Nephron progenitor cell (in vitro differentiated cells): ENCODE results near the gene MYADM.
A peak's percentile ranks its signal among the peaks of the same experiment; 100 is the strongest.

ENCODE experiments used
- DNase-seq: peaks from one replicate; pipeline ENCODE4 v3.0.0; 2021
- H3K27ac Mint-ChIP-seq: 2 replicates; pipeline ENCODE4 v1.8.0; 2021; ENCODE audit warnings: mild to moderate bottlenecking, moderate library complexity, mixed read lengths
- H3K27me3 Mint-ChIP-seq: 2 replicates; pipeline ENCODE4 v1.8.0; 2021; ENCODE audit warnings: mild to moderate bottlenecking, low read depth, mixed read lengths; ENCODE audit not compliant: poor library complexity
- H3K36me3 Mint-ChIP-seq: 2 replicates; pipeline ENCODE4 v1.8.0; 2021; ENCODE audit warnings: low read depth, mixed read lengths
- H3K4me1 Mint-ChIP-seq: 2 replicates; pipeline ENCODE4 v1.8.0; 2021; ENCODE audit warnings: mixed read lengths
- H3K4me3 Mint-ChIP-seq: 2 replicates; pipeline ENCODE4 v1.8.0; 2021; ENCODE audit warnings: mild to moderate bottlenecking, moderate library complexity, mixed read lengths
- H3K9me3 Mint-ChIP-seq: 2 replicates; pipeline ENCODE4 v1.8.0; 2021; ENCODE audit warnings: mild to moderate bottlenecking, moderate library complexity, mixed read lengths
- TF ChIP-seq, protein P1 (sequence below): fragments of 200-600 bp; sonication (generic); IDR thresholded peaks from 2 replicates; pipeline ENCODE4 v1.5.0; 2021; ENCODE audit warnings: antibody characterized with exemption

Gene MYADM

DNA sequence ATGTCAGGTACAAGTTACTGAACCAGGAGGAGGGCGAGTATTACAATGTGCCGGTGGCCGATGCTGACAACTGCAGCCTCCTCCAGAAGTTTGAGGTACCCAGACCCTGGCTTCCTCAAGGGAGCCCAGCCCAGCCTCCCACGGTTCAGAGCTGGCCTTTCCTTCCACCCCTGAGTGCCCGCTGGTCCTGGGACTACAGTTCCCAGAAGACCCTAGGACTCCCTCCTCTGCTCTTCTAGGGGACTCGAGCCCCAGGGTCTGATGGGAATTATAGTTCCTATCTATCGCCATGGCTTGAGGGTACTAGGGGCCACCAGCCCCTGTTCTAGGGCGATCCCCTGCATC, 25.3 kb downstream of the MYADM start:
- TF ChIP-seq, protein P1, sequence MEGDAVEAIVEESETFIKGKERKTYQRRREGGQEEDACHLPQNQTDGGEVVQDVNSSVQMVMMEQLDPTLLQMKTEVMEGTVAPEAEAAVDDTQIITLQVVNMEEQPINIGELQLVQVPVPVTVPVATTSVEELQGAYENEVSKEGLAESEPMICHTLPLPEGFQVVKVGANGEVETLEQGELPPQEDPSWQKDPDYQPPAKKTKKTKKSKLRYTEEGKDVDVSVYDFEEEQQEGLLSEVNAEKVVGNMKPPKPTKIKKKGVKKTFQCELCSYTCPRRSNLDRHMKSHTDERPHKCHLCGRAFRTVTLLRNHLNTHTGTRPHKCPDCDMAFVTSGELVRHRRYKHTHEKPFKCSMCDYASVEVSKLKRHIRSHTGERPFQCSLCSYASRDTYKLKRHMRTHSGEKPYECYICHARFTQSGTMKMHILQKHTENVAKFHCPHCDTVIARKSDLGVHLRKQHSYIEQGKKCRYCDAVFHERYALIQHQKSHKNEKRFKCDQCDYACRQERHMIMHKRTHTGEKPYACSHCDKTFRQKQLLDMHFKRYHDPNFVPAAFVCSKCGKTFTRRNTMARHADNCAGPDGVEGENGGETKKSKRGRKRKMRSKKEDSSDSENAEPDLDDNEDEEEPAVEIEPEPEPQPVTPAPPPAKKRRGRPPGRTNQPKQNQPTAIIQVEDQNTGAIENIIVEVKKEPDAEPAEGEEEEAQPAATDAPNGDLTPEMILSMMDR = no peak
- peaks cover 28% of the 10 kb centered on the region for H3K4me1 Mint-ChIP-seq
- peaks cover 46% of the 10 kb centered on the region for H3K27me3 Mint-ChIP-seq
- H3K9me3 Mint-ChIP-seq = no peaks in the 10 kb centered on the region
- no peak overlapping the region for H3K4me3 Mint-ChIP-seq
- H3K27ac Mint-ChIP-seq = no peak overlapping the region
- peak; percentile 56 for DNase-seq
- H3K36me3 Mint-ChIP-seq = no peaks in the 10 kb centered on the region

DNA sequence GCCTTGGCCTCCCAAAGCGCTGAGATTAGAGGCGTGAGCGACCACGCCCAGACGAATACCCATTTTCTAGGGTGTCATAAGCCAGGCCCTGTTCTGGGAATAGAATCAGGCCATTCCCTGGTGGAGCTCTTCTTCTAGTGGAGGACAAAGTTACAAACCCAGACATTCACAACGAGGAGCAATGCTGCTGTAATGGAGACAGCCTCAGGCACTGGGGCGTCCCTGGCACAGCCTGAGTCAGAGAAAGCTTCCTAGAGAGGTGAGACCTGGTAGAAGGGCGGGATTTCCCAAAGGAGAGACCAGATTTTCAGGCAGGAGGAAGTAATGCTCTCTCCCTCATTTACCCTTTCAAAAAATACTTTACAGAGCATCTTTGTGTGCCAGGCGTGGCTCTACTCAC, 27.0 kb downstream of the MYADM start:
- H3K9me3 Mint-ChIP-seq = no peaks in the 10 kb centered on the region
- no peaks in the 10 kb centered on the region for H3K36me3 Mint-ChIP-seq
- H3K4me3 Mint-ChIP-seq = no peak overlapping the region
- DNase-seq = no peak
- H3K27ac Mint-ChIP-seq = no peak overlapping the region
- peaks cover 58% of the 10 kb centered on the region for H3K27me3 Mint-ChIP-seq
- TF ChIP-seq, protein P1 = no peak
- H3K4me1 Mint-ChIP-seq = peaks cover 36% of the 10 kb centered on the region

DNA sequence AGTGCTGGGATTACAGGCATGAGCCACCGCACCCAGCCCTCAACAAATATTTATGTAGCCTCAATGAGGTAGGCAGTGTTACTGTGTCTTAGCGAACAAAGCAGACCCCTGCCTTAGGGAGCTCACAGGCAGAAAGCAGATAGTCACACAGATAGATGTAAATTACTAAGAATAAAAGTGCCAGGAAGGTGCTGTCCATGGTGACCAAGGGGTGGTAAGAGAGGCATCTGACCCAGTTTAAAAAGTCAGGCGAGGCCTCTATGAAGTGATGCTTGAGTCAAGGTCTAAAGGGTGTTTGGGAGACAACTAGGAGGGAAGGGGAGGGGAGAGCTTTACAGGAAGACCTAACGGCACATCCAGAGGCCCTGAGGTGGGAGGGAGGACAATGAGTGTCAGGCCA, 29.0 kb downstream of the MYADM start:
- Mint-ChIP-seq H3K4me3 (no peak overlapping the region), H3K4me1 (peaks cover 29% of the 10 kb centered on the region), H3K9me3 (no peaks in the 10 kb centered on the region), H3K27ac (no peak overlapping the region), H3K27me3 (peaks cover 60% of the 10 kb centered on the region), H3K36me3 (no peaks in the 10 kb centered on the region)
- no peak for DNase-seq
- TF ChIP-seq, protein P1 = no peak

DNA sequence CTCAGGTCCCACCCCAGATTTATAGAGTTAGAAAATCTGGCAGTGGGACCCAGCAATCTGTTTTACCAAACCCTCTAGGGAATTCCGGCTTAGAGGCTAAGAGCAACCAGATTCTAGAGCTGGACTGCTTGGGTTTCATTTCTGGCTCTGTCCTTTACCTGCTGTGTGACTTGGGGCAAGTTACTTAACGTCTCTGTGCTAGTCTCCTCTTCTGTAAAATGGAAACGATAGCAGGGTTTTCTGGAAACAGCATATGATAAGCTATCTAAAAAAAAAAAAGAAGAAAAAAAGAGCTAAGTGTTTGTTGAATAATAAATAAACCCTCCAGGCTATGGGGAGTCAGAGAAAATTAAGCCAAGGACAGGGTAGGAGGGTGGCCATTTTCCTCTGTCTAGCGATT, 29.8 kb downstream of the MYADM start:
- no peaks in the 10 kb centered on the region for H3K9me3 Mint-ChIP-seq
- H3K4me1 Mint-ChIP-seq = peaks cover 22% of the 10 kb centered on the region
- H3K36me3 Mint-ChIP-seq = no peaks in the 10 kb centered on the region
- H3K4me3 Mint-ChIP-seq = no peak overlapping the region
- TF ChIP-seq, protein P1 = no peak
- H3K27ac Mint-ChIP-seq = no peak overlapping the region
- DNase-seq = no peak
- H3K27me3 Mint-ChIP-seq = peaks cover 64% of the 10 kb centered on the region

DNA sequence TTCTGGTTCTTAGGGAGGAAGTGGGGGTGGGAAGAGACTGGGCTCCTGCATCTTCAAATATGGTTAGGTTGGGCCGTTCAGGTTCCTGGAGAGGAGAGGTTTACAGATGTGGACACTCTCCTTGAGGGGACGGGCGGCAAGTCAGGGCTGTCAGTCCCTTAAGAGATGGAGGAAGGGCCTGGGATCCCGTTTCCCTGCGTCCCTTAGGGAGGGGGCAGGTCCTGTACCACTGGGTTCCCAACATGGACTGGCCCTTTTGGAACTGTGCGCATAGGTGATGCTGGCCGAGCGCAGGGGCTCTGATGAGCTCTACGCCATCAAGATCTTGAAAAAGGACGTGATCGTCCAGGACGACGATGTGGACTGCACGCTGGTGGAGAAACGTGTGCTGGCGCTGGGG, 30.5 kb downstream of the MYADM start:
- no peaks in the 10 kb centered on the region for H3K36me3 Mint-ChIP-seq

More for the DNA sequence above, 30.5 kb downstream of the MYADM start:
- TF ChIP-seq, protein P1 = no peak
- Mint-ChIP-seq H3K9me3 (no peaks in the 10 kb centered on the region), H3K27ac (no peak overlapping the region), H3K4me1 (peaks cover 17% of the 10 kb centered on the region), H3K27me3 (peaks cover 68% of the 10 kb centered on the region), H3K4me3 (peak overlapping the region; percentile 38)
- DNase-seq = no peak
